A549 (cell line): ENCODE measurements around the gene GNB1L. TPM values are rescaled to one million over a fixed set of nuclear protein-coding genes. Genes with fewer than 3 reads are reported as not detected.

Experiments used
- ATAC-seq, 2 experiments: fragments of 200-7000 bp in 1 of 2; fragments of >200 bp in 1 of 2; cut with Nextera tagmentation in 1 of 2; cut with Tn5 transposase in 1 of 2; 3 replicates each; pipeline versions ENCODE4 v1.8.0 to v1.9.1; 2018 to 2020; ENCODE audit warnings: mild to moderate bottlenecking in 1 of 2, moderate library complexity in 1 of 2
- CTCF ChIA-PET: fragments of 300-600 bp; sonication (Branson Sonifier 250); formaldehyde crosslinking; extraction: SDS; loops from one replicate; lab custom pipeline; 2021; ENCODE audit warnings: antibody characterized with exemption, inconsistent platforms; lab: Yijun Ruan, JAX
- POLR2A ChIA-PET: fragments of 350-600 bp; formaldehyde crosslinking; extraction: SDS; loops from one replicate; lab custom pipeline; 2021; ENCODE audit warnings: antibody characterized with exemption, inconsistent platforms; lab: Yijun Ruan, JAX
- DNase-seq, 2 experiments: peaks; one replicate each; pipeline versions ENCODE4 v3.0.0 to v3.0.0-alpha.2; 2011 to 2016; ENCODE audit warnings: low read depth in 1 of 2, low spot score in 1 of 2
- FAIRE-seq: peaks from 2 replicates; lab custom pipeline; 2011; peaks lifted over from hg19 to GRCh38; lab: Jason Lieb, UNC
- H3K27ac ChIP-seq, 2 experiments: fragments of >200 bp; sonication (Bioruptor Twin); formaldehyde crosslinking; 3 replicates each; pipeline ENCODE4 v1.5.1; 2016 to 2017
- H3K4me1 ChIP-seq: fragments of >200 bp; sonication (Bioruptor Twin); formaldehyde crosslinking; 3 replicates; pipeline ENCODE4 v1.6.1; 2016
- H3K4me2 ChIP-seq: fragments of >200 bp; sonication (Bioruptor Twin); formaldehyde crosslinking; 3 replicates; pipeline ENCODE4 v1.6.1; 2016
- H3K4me3 ChIP-seq: fragments of >200 bp; sonication (Bioruptor Twin); formaldehyde crosslinking; 3 replicates; pipeline ENCODE4 v1.5.1; 2016
- H3K9me3 ChIP-seq: fragments of >200 bp; sonication (Bioruptor Twin); formaldehyde crosslinking; 3 replicates; pipeline ENCODE4 v1.6.1; 2016
- CHD2 ChIP-seq: fragments of 150-350 bp; IDR thresholded peaks from 2 replicates; pipeline ENCODE4 v1.6.1; 2014; ENCODE audit warnings: low read length; ENCODE audit not compliant: partially characterized antibody
- EHF ChIP-seq: fragments of 250-450 bp; sonication (Bioruptor Pico); IDR thresholded peaks from 2 replicates; pipeline ENCODE4 v1.5.0; 2020; ENCODE audit warnings: mild to moderate bottlenecking
- GATA3 ChIP-seq: IDR thresholded peaks from 2 replicates; pipeline ENCODE4 v1.6.1; 2012; ENCODE audit warnings: borderline replicate concordance
- HDAC2 ChIP-seq: fragments of 200-600 bp; sonication (generic); IDR thresholded peaks from 2 replicates; pipeline ENCODE4 v1.6.1; 2016
- HOXB5 ChIP-seq: fragments of 250-450 bp; sonication (Bioruptor Pico); IDR thresholded peaks from 2 replicates; pipeline ENCODE4 v1.5.0; 2020; ENCODE audit warnings: mild to moderate bottlenecking, moderate library complexity
- JUN ChIP-seq, 2 experiments: fragments of >200 bp; sonication (Bioruptor Twin); formaldehyde crosslinking; IDR thresholded peaks; 2 replicates in 1 of 2; 3 replicates in 1 of 2; pipeline ENCODE4 v1.6.1; 2016 to 2017
- JUNB ChIP-seq: fragments of >200 bp; sonication (Bioruptor Twin); formaldehyde crosslinking; IDR thresholded peaks from 2 replicates; pipeline ENCODE4 v1.6.1; 2016
- KDM1A ChIP-seq: fragments of 200-600 bp; sonication (generic); IDR thresholded peaks from 2 replicates; pipeline ENCODE4 v1.6.1; 2016; ENCODE audit warnings: low read depth, mild to moderate bottlenecking
- NFE2L2 ChIP-seq: fragments of 150-350 bp; conservative IDR thresholded peaks from 2 replicates; pipeline ENCODE4 v1.6.1; 2014; ENCODE audit warnings: low read length
- RCOR1 ChIP-seq: fragments of 150-350 bp; IDR thresholded peaks from 2 replicates; pipeline ENCODE4 v1.6.1; 2014; ENCODE audit warnings: antibody characterized with exemption, low read length, low read depth
- RFX5 ChIP-seq: fragments of 450-650 bp; IDR thresholded peaks from 2 replicates; pipeline ENCODE4 v1.7.1; 2014; ENCODE audit warnings: antibody characterized with exemption, mild to moderate bottlenecking, moderate library complexity
- RNF2 ChIP-seq: fragments of 200-600 bp; sonication (generic); IDR thresholded peaks from 2 replicates; pipeline ENCODE4 v1.6.1; 2016; ENCODE audit warnings: low read depth, mild to moderate bottlenecking, antibody characterized with exemption, moderate library complexity, borderline replicate concordance
- SMC3 ChIP-seq: fragments of >200 bp; sonication (Bioruptor Twin); formaldehyde crosslinking; IDR thresholded peaks from 3 replicates; pipeline ENCODE4 v1.6.1; 2018; ENCODE audit warnings: inconsistent platforms
- TFCP2L1 ChIP-seq: fragments of 250-450 bp; sonication (Bioruptor Pico); IDR thresholded peaks from 2 replicates; pipeline ENCODE4 v1.5.0; 2021; ENCODE audit warnings: mild to moderate bottlenecking
- ZC3H11A ChIP-seq: fragments of 450-650 bp; IDR thresholded peaks from 2 replicates; pipeline ENCODE4 v1.6.1; 2014; ENCODE audit warnings: antibody characterized with exemption, mild to moderate bottlenecking
- WGBS: methylation state at CpG from one replicate; pipeline ENCODE4 v1.1.6; 2017; ENCODE audit errors: missing lambda C conversion rate; 5-methylcytosine and 5-hydroxymethylcytosine counted together
- polyA plus RNA-seq, 4 experiments: library from polyadenylated mRNA; depleted of rRNA in 3 of 4; stranded (reverse); fragments of >200 nt; fragmentation: RNase III in 1 of 4; extraction: RNeasy Plus Mini Kit Qiagen cat#74134 plus additional on column Dnase treatment in 1 of 4; gene quantifications; 2 replicates in 3 of 4; 3 replicates in 1 of 4; pipeline ENCODE4 v1.2.3, GENCODE V29; 2011 to 2017
- TF ChIP-seq, protein P1 (sequence below): fragments of 200-600 bp; sonication (generic); IDR thresholded peaks from 2 replicates; pipeline ENCODE4 v1.6.1; 2016; ENCODE audit warnings: antibody characterized with exemption, mild to moderate bottlenecking, moderate library complexity
- TF ChIP-seq, protein P2 (sequence below): fragments of >200 bp; sonication (Bioruptor Twin); formaldehyde crosslinking; IDR thresholded peaks from 3 replicates; pipeline ENCODE4 v1.5.1; 2016
- TF ChIP-seq, protein P3 (sequence below): IDR thresholded peaks from 2 replicates; pipeline ENCODE4 v1.6.1; 2012; ENCODE audit warnings: low read depth, borderline replicate concordance
- TF ChIP-seq, protein P4 (sequence below): fragments of >200 bp; sonication (Bioruptor Twin); formaldehyde crosslinking; IDR thresholded peaks from 2 replicates; pipeline ENCODE4 v1.6.1; 2016

The GNB1L gene
- polyA plus RNA-seq, 2 of the 4 experiments (the other 2 are of a cell fraction), result 1.8 to 10.3 TPM

DNA sequence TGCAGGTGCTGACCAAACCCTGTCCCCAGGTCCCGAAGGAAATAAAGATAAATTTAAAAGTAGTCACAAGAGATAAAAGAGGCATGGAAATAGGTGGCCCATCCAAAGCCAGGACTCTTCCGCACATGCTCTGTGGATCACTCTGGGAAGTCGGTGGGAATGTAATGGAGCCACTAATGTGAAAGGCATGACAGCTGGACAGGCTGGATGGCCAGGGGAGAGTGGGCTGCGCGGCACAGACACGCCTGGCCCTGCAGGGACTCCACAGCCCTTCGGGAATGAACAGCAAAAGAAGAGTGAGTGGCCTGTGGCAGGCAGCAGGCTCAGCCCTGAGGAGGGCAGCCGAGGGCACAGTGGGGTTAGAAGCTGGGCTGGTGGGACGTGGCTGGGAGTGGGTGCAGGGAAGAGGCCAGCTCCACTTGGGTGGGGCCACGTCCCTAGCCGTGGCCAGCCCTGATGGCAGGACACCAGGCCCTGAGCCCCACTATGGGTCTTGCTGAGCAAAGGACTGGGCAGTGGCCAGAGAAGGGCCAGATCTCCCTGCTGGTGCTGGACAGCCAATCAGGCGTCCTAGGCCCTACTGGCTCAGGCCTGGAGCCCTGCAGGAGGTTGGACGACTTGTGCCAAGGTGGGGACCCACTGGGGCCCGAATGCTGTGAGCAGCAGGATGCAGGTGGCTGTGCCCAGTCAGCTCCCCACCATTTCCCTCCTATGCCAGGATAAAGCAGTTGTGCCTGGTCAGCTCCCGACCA is 31.3 kb upstream of the GNB1L start:
- 88% methylated on average over 9 of the region's 15 CpGs for WGBS
- Histone ChIP-seq H3K4me3 (no peak overlapping the region), H3K4me2 (no peak overlapping the region), H3K27ac (no peak overlapping the region; a peak in 1 of 6 replicates), H3K4me1 (peaks cover 22% of the 10 kb centered on the region), H3K9me3 (no peaks in the 10 kb centered on the region)
- DNase-seq (no peak), ATAC-seq (no peak), FAIRE-seq (no peak)
- ChIA-PET POLR2A (no interaction called here), CTCF (interaction anchor here (0.7 to 4.2 kb wide), 4 partner anchors 24 to 155 kb away, joined by 3 to 25 read pairs (median 3); no protein-coding TSS in a partner anchor)
- no peak for TF ChIP-seq JUNB
- no peak for TF ChIP-seq KDM1A
- TF ChIP-seq HDAC2, result no peak
- TF ChIP-seq, protein P1, sequence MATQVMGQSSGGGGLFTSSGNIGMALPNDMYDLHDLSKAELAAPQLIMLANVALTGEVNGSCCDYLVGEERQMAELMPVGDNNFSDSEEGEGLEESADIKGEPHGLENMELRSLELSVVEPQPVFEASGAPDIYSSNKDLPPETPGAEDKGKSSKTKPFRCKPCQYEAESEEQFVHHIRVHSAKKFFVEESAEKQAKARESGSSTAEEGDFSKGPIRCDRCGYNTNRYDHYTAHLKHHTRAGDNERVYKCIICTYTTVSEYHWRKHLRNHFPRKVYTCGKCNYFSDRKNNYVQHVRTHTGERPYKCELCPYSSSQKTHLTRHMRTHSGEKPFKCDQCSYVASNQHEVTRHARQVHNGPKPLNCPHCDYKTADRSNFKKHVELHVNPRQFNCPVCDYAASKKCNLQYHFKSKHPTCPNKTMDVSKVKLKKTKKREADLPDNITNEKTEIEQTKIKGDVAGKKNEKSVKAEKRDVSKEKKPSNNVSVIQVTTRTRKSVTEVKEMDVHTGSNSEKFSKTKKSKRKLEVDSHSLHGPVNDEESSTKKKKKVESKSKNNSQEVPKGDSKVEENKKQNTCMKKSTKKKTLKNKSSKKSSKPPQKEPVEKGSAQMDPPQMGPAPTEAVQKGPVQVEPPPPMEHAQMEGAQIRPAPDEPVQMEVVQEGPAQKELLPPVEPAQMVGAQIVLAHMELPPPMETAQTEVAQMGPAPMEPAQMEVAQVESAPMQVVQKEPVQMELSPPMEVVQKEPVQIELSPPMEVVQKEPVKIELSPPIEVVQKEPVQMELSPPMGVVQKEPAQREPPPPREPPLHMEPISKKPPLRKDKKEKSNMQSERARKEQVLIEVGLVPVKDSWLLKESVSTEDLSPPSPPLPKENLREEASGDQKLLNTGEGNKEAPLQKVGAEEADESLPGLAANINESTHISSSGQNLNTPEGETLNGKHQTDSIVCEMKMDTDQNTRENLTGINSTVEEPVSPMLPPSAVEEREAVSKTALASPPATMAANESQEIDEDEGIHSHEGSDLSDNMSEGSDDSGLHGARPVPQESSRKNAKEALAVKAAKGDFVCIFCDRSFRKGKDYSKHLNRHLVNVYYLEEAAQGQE, result no peak
- no peak for TF ChIP-seq GATA3
- TF ChIP-seq RNF2, result no peak
- TF ChIP-seq, protein P2, sequence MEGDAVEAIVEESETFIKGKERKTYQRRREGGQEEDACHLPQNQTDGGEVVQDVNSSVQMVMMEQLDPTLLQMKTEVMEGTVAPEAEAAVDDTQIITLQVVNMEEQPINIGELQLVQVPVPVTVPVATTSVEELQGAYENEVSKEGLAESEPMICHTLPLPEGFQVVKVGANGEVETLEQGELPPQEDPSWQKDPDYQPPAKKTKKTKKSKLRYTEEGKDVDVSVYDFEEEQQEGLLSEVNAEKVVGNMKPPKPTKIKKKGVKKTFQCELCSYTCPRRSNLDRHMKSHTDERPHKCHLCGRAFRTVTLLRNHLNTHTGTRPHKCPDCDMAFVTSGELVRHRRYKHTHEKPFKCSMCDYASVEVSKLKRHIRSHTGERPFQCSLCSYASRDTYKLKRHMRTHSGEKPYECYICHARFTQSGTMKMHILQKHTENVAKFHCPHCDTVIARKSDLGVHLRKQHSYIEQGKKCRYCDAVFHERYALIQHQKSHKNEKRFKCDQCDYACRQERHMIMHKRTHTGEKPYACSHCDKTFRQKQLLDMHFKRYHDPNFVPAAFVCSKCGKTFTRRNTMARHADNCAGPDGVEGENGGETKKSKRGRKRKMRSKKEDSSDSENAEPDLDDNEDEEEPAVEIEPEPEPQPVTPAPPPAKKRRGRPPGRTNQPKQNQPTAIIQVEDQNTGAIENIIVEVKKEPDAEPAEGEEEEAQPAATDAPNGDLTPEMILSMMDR, result no peak
- TF ChIP-seq SMC3, result no peak
- TF ChIP-seq HOXB5, result no peak
- no peak for TF ChIP-seq EHF (CRISPR knock-in tag)
- TF ChIP-seq, protein P3, sequence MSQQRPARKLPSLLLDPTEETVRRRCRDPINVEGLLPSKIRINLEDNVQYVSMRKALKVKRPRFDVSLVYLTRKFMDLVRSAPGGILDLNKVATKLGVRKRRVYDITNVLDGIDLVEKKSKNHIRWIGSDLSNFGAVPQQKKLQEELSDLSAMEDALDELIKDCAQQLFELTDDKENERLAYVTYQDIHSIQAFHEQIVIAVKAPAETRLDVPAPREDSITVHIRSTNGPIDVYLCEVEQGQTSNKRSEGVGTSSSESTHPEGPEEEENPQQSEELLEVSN, result no peak
- TF ChIP-seq, protein P4, sequence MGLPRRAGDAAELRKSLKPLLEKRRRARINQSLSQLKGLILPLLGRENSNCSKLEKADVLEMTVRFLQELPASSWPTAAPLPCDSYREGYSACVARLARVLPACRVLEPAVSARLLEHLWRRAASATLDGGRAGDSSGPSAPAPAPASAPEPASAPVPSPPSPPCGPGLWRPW, result no peak

DNA sequence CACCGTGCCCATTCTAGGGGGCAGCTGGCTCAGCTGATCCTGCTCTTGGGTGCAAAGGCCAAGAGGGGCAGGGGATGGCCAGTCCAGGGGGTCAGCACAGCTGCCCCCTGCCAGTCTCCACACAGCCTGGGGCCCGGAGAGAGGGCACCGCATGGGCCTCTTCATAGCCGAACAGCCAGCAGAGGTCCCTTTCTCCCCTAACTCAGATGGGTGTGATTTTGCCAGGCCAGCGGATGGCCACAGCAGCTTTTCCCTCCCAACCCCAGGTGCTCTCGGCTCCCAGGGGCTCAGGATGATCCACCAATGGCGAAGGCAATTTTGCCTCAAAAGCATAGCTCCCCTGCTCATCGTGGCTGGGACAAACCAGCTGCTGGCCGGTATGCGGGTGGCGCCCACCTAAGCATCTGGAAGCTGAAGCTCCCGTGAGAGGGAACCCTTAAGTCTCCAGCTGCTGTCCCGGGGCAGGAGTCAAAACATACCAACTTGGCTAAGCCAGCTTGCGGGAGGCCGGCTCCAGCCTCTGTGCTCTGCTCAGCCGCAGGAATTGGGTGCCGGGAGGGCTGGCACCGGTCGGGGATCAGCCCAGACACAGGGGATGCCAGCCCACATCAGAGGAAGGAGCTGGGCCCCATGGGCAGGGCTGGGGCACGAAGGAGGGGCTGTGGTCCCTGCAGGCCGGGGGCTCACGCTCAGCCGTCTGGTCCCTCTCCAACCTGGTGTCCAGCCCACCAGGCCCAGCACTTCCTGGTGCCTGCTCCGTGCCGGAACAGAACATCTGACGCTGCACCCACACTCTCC is 30.5 kb upstream of the GNB1L start:
- peaks cover 28% of the 10 kb centered on the region for H3K4me1 ChIP-seq
- FAIRE-seq, result no peak
- POLR2A ChIA-PET, result no interaction called here
- DNase-seq, result no peak
- TF ChIP-seq, protein P2, result no peak
- TF ChIP-seq JUN (IDR thresholded peaks at IDR 0.05) (no peak), TFCP2L1 (CRISPR knock-in tag) (no peak), RFX5 (no peak), NFE2L2 (no peak), CHD2 (no peak), ZC3H11A (no peak), RCOR1 (no peak)
- H3K4me2 ChIP-seq, result no peak overlapping the region
- H3K27ac ChIP-seq, result peak overlapping the region in 1 of 2 experiments; percentile 65; a peak in 2 of 6 replicates
- no peaks in the 10 kb centered on the region for H3K9me3 ChIP-seq
- ATAC-seq, result no peak
- WGBS, result 88% methylated on average over 10 of the region's 26 CpGs
- no peak overlapping the region for H3K4me3 ChIP-seq
- CTCF ChIA-PET, result interaction anchor here (1.1 to 4.2 kb wide), 3 partner anchors 10 to 154 kb away, joined by 3 to 25 read pairs (median 4); no protein-coding TSS in a partner anchor
